Right lobe of liver (tissue), 6 donors: ENCODE data around the gene CCL17. TPM values are rescaled to one million over a fixed set of nuclear protein-coding genes. Genes with fewer than 3 reads are reported as not detected.

ENCODE experiments used
- ATAC-seq, 4 donors: fragments of 200-7000 bp; cut with Tn5 transposase; one replicate each; pipeline ENCODE4 v1.9.1; 2020; ENCODE audit warnings: mild to moderate bottlenecking in 4 of 4, moderate library complexity in 4 of 4
- DNase-seq, 3 donors: peaks; one replicate each; pipeline ENCODE4 v3.0.0-alpha.2; 2020
- H3K27ac ChIP-seq, 3 donors: fragments of 200-600 bp; one replicate each; pipeline ENCODE4 v1.8.0; 2022
- H3K27me3 ChIP-seq, 2 donors: fragments of 200-600 bp; one replicate each; pipeline ENCODE4 v1.8.0; 2022
- H3K36me3 ChIP-seq, 4 donors: fragments of 200-600 bp; sonication (generic) in 1 of 4; one replicate each; pipeline versions ENCODE4 v1.5.1 to v1.8.0; 2017 to 2022; ENCODE audit warnings: control low read depth in 1 of 4
- H3K4me1 ChIP-seq, 4 donors: fragments of 200-600 bp; sonication (generic) in 1 of 4; one replicate each; pipeline versions ENCODE4 v1.5.1 to v1.8.0; 2017 to 2022; ENCODE audit warnings: control low read depth in 1 of 4
- H3K4me3 ChIP-seq, 3 donors: fragments of 200-600 bp; one replicate each; pipeline ENCODE4 v1.8.0; 2022
- H3K9me3 ChIP-seq, 4 donors: fragments of 200-600 bp; sonication (generic) in 1 of 4; one replicate each; pipeline versions ENCODE4 v1.5.1 to v1.8.0; 2017 to 2022; ENCODE audit warnings: control low read depth in 1 of 4
- POLR2A ChIP-seq: fragments of 450-650 bp; IDR thresholded peaks from one replicate; pipeline ENCODE4 v1.6.1; 2017; ENCODE audit warnings: antibody characterized with exemption, mild to moderate bottlenecking
- WGBS: methylation state at CpG from one replicate; pipeline ENCODE4 v1.1.6; 2018; ENCODE audit warnings: low coverage, low lambda C conversion rate; ENCODE audit not compliant: insufficient coverage; ENCODE audit errors: missing lambda C conversion rate; 5-methylcytosine and 5-hydroxymethylcytosine counted together
- intact Hi-C, 2 donors: fragments of 100-400 bp; cut with DNase I; formaldehyde crosslinking; loops; one replicate each; pipeline versions ENCODE4 v1.11.2 to v1.14.1; 2022
- total RNA-seq, 6 experiments: library from RNA; depleted of rRNA in 2 of 6; stranded (reverse); fragments of >200 nt in 2 of 6; fragmentation: NEBNext Ultra II Directional in 3 of 6; extraction: Animal tissue kit (Norgen Biotek cat#: 25700) in 3 of 6; gene quantifications; one replicate each; pipeline versions ENCODE4 v1.1.0 to v1.2.4, GENCODE V29; 2016 to 2023
- TF ChIP-seq, protein P1 (sequence below), 4 donors: fragments of 200-600 bp in 3 of 4; fragments of 450-650 bp in 1 of 4; IDR thresholded peaks; one replicate each; pipeline versions ENCODE4 v1.5.1 to v1.8.0; 2016 to 2022; ENCODE audit warnings: antibody characterized with exemption in 4 of 4, mild to moderate bottlenecking in 2 of 4
- donor health status: DM: no; HTN: yes; CAD: no.
- donor health status: DM: no; HTN: no; CAD: no.
- donor health status: DM: no; HTN: no; CAD: no.
- donor health status: DM: no; HTN: yes; CAD: no.
- donor health status: DM: no; HTN: yes; CAD: no.

Gene CCL17
- total RNA-seq, 6 experiments from 2014 or later: not detected

DNA sequence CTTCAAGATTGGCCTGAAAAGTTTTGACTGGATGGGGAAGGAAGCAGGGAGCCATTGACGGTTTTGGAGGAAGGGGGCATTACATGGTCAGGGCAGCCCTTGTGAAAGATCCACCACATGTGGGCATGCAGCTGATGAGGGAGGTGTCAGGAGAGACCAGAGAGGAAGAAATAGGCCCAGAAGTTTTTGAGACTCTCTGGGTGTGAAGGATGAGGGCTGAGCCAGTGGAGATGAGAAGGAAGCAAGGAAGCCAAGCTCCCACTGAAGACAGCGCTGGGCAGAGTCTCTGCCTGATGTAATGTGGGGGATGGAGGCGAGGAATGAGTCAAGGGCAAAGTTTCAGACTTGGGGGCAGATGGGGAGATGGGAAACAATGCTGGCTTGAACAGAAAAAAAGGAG, 530 bp downstream of the CCL17 start:
- Histone ChIP-seq H3K27ac (no peak overlapping the region), H3K27me3 (no peaks in the 10 kb centered on the region), H3K9me3 (no peaks in the 10 kb centered on the region), H3K36me3 (no peaks in the 10 kb centered on the region), H3K4me3 (no peak overlapping the region), H3K4me1 (no peaks in the 10 kb centered on the region)
- DNase-seq: peak in 1 of 3 donors; percentile 6
- WGBS: 76% methylated on average over 3 of the region's 3 CpGs
- intact Hi-C loops: loop anchor here in 1 of 2 donors (5.0 kb wide), 1 partner anchor 93 kb away; no protein-coding TSS in a partner anchor
- ATAC-seq: no peak
- TF ChIP-seq POLR2A: no peak
- TF ChIP-seq, protein P1, sequence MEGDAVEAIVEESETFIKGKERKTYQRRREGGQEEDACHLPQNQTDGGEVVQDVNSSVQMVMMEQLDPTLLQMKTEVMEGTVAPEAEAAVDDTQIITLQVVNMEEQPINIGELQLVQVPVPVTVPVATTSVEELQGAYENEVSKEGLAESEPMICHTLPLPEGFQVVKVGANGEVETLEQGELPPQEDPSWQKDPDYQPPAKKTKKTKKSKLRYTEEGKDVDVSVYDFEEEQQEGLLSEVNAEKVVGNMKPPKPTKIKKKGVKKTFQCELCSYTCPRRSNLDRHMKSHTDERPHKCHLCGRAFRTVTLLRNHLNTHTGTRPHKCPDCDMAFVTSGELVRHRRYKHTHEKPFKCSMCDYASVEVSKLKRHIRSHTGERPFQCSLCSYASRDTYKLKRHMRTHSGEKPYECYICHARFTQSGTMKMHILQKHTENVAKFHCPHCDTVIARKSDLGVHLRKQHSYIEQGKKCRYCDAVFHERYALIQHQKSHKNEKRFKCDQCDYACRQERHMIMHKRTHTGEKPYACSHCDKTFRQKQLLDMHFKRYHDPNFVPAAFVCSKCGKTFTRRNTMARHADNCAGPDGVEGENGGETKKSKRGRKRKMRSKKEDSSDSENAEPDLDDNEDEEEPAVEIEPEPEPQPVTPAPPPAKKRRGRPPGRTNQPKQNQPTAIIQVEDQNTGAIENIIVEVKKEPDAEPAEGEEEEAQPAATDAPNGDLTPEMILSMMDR (IDR thresholded peaks at IDR 0.05): no peak

DNA sequence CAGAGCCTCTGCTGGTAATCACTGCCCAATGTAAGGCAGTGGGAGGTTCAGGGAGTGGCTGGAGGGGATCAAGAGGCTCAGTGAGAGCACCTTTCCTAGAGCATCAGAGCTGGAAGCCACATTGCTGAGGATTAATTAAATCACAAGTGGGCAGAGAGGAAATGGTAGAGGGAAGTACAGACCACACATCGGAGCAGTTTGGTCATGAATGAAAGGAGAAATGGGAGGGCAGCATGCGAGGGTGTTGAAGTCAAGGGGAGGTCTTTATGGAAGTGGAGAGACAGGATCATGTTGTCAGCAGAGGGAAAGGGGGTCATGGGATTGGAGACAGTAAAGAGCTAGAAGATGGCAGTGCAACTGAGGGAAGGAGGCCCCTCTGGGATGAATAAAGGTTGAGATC, 2.3 kb downstream of the CCL17 start:
- ATAC-seq: peak in 2 of 4 donors; percentile 17 to 30
- H3K27ac ChIP-seq: no peak overlapping the region

DNA sequence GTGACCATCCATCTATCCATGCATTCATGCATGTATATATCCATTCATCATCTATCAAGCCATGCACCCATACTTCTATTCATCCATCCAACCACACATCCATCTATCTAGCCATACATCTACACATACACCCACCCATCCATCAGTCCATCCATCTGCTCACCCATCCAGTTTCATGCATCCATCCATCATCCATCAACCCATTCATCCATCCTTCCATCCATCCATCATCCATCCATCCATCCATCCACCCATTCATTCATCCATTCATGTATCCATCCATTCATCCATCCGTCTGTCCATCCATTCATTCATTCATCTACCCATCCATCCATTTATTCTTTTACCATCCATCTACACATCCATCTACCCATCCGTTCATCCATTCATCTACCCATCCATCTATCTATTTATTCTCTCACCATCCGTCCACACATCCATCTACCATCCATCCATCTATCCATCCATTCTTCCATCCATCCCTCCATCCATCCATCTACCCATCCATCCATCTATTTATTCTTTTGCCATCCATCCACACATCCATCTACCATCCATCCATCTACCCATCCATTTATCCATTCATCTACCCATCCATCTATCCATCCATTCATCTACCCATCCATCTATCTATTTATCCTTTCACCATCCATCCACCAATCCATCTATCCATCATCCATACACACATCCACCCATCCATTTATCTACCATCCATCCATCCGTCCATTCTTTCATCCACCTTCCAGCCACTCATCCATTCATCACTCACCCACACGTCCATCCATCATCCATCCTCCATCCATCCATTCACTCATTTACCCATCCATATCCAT, 3.2 kb downstream of the CCL17 start:
- 72% methylated on average over 5 of the region's 5 CpGs for WGBS
- no peaks in the 10 kb centered on the region for H3K9me3 ChIP-seq
- no peak for TF ChIP-seq POLR2A
- TF ChIP-seq, protein P1 (IDR thresholded peaks at IDR 0.05): no peak
- DNase-seq (no peak), ATAC-seq (no peak)
- H3K4me3 ChIP-seq: no peak overlapping the region
- intact Hi-C loops: loop anchor here in 1 of 2 donors (5.0 kb wide), 1 partner anchor 95 kb away; no protein-coding TSS in a partner anchor
- H3K27me3 ChIP-seq: no peaks in the 10 kb centered on the region
- no peaks in the 10 kb centered on the region for H3K36me3 ChIP-seq
- H3K4me1 ChIP-seq: no peaks in the 10 kb centered on the region
- H3K27ac ChIP-seq: no peak overlapping the region

More for the DNA sequence above, 2.3 kb downstream of the CCL17 start:
- WGBS: 50% methylated on average over 2 of the region's 2 CpGs
- intact Hi-C loops: loop anchor here in 1 of 2 donors (5.0 kb wide), 1 partner anchor 95 kb away; no protein-coding TSS in a partner anchor
- peak in 1 of 3 donors; percentile 0 for DNase-seq
- Histone ChIP-seq H3K4me1 (no peaks in the 10 kb centered on the region), H3K36me3 (no peaks in the 10 kb centered on the region), H3K4me3 (no peak overlapping the region), H3K9me3 (no peaks in the 10 kb centered on the region), H3K27me3 (no peaks in the 10 kb centered on the region)
- TF ChIP-seq POLR2A: no peak
- TF ChIP-seq, protein P1 (IDR thresholded peaks at IDR 0.05): no peak

DNA sequence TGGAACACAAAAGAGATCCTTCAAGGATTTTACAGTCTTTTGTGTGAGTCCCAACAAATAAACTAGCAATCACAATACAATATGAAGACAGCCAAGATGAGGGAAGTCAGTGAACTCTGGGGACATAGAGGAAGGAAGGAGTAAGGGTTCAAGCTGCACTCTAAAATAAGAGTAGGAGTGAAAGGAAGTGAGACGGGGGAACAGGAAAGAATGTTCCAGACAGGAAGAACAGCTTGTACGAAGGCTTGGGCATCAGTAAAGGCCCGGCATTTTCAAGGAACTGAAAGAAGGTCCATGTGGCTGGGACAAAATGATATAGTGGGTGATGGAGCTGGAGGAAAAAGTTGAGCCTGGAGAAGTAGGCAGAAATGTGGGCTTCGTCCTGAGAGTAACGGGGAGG, 4.5 kb downstream of the CCL17 start:
- WGBS: 47% methylated on average over 5 of the region's 5 CpGs
- H3K27ac ChIP-seq: no peak overlapping the region
- H3K36me3 ChIP-seq: no peaks in the 10 kb centered on the region
- DNase-seq: no peak
- TF ChIP-seq, protein P1 (IDR thresholded peaks at IDR 0.05): no peak
- TF ChIP-seq POLR2A: no peak
- intact Hi-C loops: loop anchor here in 1 of 2 donors (5.0 kb wide), 1 partner anchor 97 kb away; no protein-coding TSS in a partner anchor
- H3K27me3 ChIP-seq: no peaks in the 10 kb centered on the region
- H3K4me3 ChIP-seq: no peak overlapping the region
- peak; percentile 31 to 65 (median 60) for ATAC-seq
- H3K9me3 ChIP-seq: no peaks in the 10 kb centered on the region
- no peaks in the 10 kb centered on the region for H3K4me1 ChIP-seq
